A549 (cell line): Measurements from ENCODE around the gene SLIT1.

Experiments
- EHF ChIP-seq: fragments of 250-450 bp; sonication (Bioruptor Pico); IDR thresholded peaks from 2 replicates; pipeline ENCODE4 v1.5.0; 2020; ENCODE audit warnings: mild to moderate bottlenecking
- EP300 ChIP-seq, 2 experiments: fragments of >200 bp; sonication (Bioruptor Twin); formaldehyde crosslinking; IDR thresholded peaks; 2 replicates in 1 of 2; 3 replicates in 1 of 2; pipeline ENCODE4 v1.6.1; 2016 to 2017
- ESRRA ChIP-seq: fragments of 150-350 bp; IDR thresholded peaks from 2 replicates; pipeline ENCODE4 v1.6.1; 2014; ENCODE audit warnings: mild to moderate bottlenecking, low read length, borderline replicate concordance
- KDM5A ChIP-seq: fragments of 200-600 bp; sonication (generic); IDR thresholded peaks from 2 replicates; pipeline ENCODE4 v1.6.1; 2016; ENCODE audit warnings: antibody characterized with exemption, mild to moderate bottlenecking
- MYC ChIP-seq: IDR thresholded peaks from 2 replicates; pipeline ENCODE4 v1.6.1; 2012; ENCODE audit warnings: mild to moderate bottlenecking, inconsistent platforms, low read length, improper control_type of control experiment, borderline replicate concordance
- NR3C1 ChIP-seq: fragments of >200 bp; sonication (Bioruptor Twin); formaldehyde crosslinking; IDR thresholded peaks from 3 replicates; pipeline ENCODE4 v1.6.1; 2017
- POLR2A ChIP-seq: IDR thresholded peaks from 2 replicates; pipeline ENCODE4 v1.6.1; 2012; ENCODE audit warnings: mild to moderate bottlenecking, low read length
- RFX5 ChIP-seq: fragments of 450-650 bp; IDR thresholded peaks from 2 replicates; pipeline ENCODE4 v1.7.1; 2014; ENCODE audit warnings: antibody characterized with exemption, mild to moderate bottlenecking, moderate library complexity
- SMC3 ChIP-seq: fragments of >200 bp; sonication (Bioruptor Twin); formaldehyde crosslinking; IDR thresholded peaks from 3 replicates; pipeline ENCODE4 v1.6.1; 2018; ENCODE audit warnings: inconsistent platforms
- TF ChIP-seq, protein P1 (sequence below): fragments of >200 bp; sonication (Bioruptor Twin); formaldehyde crosslinking; IDR thresholded peaks from 3 replicates; pipeline ENCODE4 v1.5.1; 2016
- TF ChIP-seq, protein P2 (sequence below): fragments of 150-350 bp; IDR thresholded peaks from 2 replicates; pipeline ENCODE4 v1.6.1; 2014; ENCODE audit warnings: low read depth, mild to moderate bottlenecking, low read length
- TF ChIP-seq, protein P3 (sequence below): IDR thresholded peaks from 2 replicates; pipeline ENCODE4 v1.6.1; 2012
- TF ChIP-seq, protein P4 (sequence below): fragments of 450-650 bp; IDR thresholded peaks from 2 replicates; pipeline ENCODE4 v1.6.1; 2014; ENCODE audit warnings: antibody characterized with exemption
- TF ChIP-seq, protein P5 (sequence below): fragments of 250-450 bp; sonication (Bioruptor Pico); IDR thresholded peaks from 2 replicates; pipeline ENCODE4 v1.5.0; 2020; ENCODE audit warnings: low read depth, mild to moderate bottlenecking, moderate library complexity

DNA sequence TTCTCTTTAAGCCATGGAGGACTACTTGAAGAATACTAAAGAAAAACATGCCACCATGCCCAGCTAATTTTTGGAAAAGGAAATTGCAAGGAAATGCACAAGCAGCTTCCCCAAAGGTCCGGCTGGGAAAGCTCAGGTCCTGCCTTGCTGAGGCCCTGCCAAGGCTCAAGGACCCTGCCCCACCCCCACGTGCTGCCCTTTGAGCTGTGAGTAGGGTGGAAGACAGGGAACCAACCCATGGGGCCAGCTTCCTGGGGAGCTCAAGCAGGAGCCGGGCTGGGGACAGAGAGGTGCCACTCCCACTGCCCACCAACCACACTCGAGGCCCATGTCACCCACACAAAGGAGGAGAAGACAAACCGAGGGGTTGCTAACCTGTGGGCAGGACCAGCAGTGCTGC lies 78.2 kb downstream of the SLIT1 start:
- no peak for TF ChIP-seq ESRRA
- no peak for TF ChIP-seq SMC3
- TF ChIP-seq POLR2A: no peak
- TF ChIP-seq, protein P1, sequence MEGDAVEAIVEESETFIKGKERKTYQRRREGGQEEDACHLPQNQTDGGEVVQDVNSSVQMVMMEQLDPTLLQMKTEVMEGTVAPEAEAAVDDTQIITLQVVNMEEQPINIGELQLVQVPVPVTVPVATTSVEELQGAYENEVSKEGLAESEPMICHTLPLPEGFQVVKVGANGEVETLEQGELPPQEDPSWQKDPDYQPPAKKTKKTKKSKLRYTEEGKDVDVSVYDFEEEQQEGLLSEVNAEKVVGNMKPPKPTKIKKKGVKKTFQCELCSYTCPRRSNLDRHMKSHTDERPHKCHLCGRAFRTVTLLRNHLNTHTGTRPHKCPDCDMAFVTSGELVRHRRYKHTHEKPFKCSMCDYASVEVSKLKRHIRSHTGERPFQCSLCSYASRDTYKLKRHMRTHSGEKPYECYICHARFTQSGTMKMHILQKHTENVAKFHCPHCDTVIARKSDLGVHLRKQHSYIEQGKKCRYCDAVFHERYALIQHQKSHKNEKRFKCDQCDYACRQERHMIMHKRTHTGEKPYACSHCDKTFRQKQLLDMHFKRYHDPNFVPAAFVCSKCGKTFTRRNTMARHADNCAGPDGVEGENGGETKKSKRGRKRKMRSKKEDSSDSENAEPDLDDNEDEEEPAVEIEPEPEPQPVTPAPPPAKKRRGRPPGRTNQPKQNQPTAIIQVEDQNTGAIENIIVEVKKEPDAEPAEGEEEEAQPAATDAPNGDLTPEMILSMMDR: no peak
- TF ChIP-seq, protein P2, sequence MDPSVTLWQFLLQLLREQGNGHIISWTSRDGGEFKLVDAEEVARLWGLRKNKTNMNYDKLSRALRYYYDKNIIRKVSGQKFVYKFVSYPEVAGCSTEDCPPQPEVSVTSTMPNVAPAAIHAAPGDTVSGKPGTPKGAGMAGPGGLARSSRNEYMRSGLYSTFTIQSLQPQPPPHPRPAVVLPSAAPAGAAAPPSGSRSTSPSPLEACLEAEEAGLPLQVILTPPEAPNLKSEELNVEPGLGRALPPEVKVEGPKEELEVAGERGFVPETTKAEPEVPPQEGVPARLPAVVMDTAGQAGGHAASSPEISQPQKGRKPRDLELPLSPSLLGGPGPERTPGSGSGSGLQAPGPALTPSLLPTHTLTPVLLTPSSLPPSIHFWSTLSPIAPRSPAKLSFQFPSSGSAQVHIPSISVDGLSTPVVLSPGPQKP: no peak
- no peak for TF ChIP-seq KDM5A
- TF ChIP-seq, protein P3, sequence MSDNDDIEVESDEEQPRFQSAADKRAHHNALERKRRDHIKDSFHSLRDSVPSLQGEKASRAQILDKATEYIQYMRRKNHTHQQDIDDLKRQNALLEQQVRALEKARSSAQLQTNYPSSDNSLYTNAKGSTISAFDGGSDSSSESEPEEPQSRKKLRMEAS: no peak
- TF ChIP-seq EP300 (IDR thresholded peaks at IDR 0.05): no peak
- TF ChIP-seq NR3C1: no peak
- TF ChIP-seq RFX5: no peak
- TF ChIP-seq MYC: no peak
- TF ChIP-seq, protein P4, sequence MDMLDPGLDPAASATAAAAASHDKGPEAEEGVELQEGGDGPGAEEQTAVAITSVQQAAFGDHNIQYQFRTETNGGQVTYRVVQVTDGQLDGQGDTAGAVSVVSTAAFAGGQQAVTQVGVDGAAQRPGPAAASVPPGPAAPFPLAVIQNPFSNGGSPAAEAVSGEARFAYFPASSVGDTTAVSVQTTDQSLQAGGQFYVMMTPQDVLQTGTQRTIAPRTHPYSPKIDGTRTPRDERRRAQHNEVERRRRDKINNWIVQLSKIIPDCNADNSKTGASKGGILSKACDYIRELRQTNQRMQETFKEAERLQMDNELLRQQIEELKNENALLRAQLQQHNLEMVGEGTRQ: no peak
- TF ChIP-seq EHF: no peak
- TF ChIP-seq, protein P5, sequence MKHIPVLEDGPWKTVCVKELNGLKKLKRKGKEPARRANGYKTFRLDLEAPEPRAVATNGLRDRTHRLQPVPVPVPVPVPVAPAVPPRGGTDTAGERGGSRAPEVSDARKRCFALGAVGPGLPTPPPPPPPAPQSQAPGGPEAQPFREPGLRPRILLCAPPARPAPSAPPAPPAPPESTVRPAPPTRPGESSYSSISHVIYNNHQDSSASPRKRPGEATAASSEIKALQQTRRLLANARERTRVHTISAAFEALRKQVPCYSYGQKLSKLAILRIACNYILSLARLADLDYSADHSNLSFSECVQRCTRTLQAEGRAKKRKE (CRISPR knock-in tag): no peak
